Body of pancreas (tissue), 4 donors: ENCODE data around the gene TNS3. TPM values are rescaled to one million over a fixed set of nuclear protein-coding genes. Genes with fewer than 3 reads are reported as not detected.
"Not testable (repeated sequence)": the region's sequence is repeated elsewhere in the genome, so short reads cannot be mapped to it uniquely, and the experiment has no call there.

ENCODE experiments used
- ATAC-seq: fragments of 150-250 bp; one replicate; pipeline ENCODE4 v1.9.1; 2016
- DNase-seq, 4 donors: peaks; one replicate each; pipeline ENCODE4 v3.0.0-alpha.2; 2019
- H3K27ac ChIP-seq, 4 donors: fragments of 200-600 bp; sonication (generic); 1 replicate in 3 of 4; 2 replicates in 1 of 4; pipeline versions ENCODE4 v1.5.1 to v1.6.1; 2016 to 2019; ENCODE audit warnings: mild to moderate bottlenecking in 1 of 4, mixed read lengths in 1 of 4, moderate library complexity in 1 of 4
- H3K27me3 ChIP-seq, 2 donors: fragments of 200-600 bp; sonication (generic); one replicate each; pipeline ENCODE4 v1.6.0; 2016; ENCODE audit warnings: mild to moderate bottlenecking in 1 of 2
- H3K36me3 ChIP-seq, 2 donors: fragments of 200-600 bp; sonication (generic); replicated peaks in 1 of 2; 2 replicates each; pipeline ENCODE4 v1.5.1; 2016; ENCODE audit warnings: low read depth in 2 of 2; ENCODE audit not compliant: insufficient read depth in 1 of 2
- H3K4me1 ChIP-seq: fragments of 200-600 bp; sonication (generic); one replicate; pipeline ENCODE4 v1.6.0; 2016
- H3K4me3 ChIP-seq, 2 donors: fragments of 200-600 bp; sonication (generic); 1 replicate in 1 of 2; 2 replicates in 1 of 2; pipeline ENCODE4 v1.5.1; 2016 to 2019
- H3K9me3 ChIP-seq, 3 donors: fragments of 200-600 bp; sonication (generic); 1 replicate in 2 of 3; 2 replicates in 1 of 3; pipeline ENCODE4 v1.5.1; 2016
- POLR2A ChIP-seq, 3 donors: fragments of 450-650 bp; IDR thresholded peaks; one replicate each; pipeline ENCODE4 v1.6.1; 2016; ENCODE audit warnings: antibody characterized with exemption in 3 of 3, mild to moderate bottlenecking in 2 of 3
- WGBS, 2 donors: methylation state at CpG; one replicate each; pipeline ENCODE4 v1.1.5; 2017; 5-methylcytosine and 5-hydroxymethylcytosine counted together
- intact Hi-C: fragments of 100-400 bp; cut with DNase I; formaldehyde crosslinking; loops from one replicate; pipeline ENCODE4 v1.15.1; 2023
- total RNA-seq, 2 donors: library from RNA; depleted of rRNA; stranded (reverse); fragments of >200 nt; gene quantifications; one replicate each; pipeline ENCODE4 v1.1.0, GENCODE V29; 2016
- TF ChIP-seq, protein P1 (sequence below), 7 experiments: fragments of 450-650 bp in 4 of 7; fragments of 200-600 bp in 3 of 7; sonication (generic) in 3 of 7; IDR thresholded peaks; one replicate each; pipeline ENCODE4 v1.5.1; 2016 to 2019; ENCODE audit warnings: antibody characterized with exemption in 7 of 7

The TNS3 gene
- total RNA-seq, 2 donors from 2014 or later, result 100 to 265 TPM

DNA sequence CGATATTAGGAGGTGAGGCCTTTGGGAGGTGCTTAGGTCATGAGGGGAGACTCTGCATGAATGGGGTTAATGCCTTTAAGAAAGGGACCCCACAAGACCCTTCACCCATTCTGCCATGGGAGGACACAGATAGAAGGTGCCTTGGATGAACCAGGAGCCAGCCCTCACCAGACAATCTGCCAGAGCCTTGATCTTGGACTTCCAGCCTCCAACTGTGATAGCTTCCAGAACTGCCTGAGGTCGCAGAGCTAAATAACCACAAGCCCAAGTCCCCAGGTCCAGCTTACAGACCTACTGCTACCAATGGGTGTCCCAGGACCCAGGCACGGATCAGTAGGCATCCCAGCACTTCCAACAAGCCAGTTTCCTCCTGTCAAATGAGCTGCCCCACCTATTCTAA, 37.5 kb downstream of the TNS3 start:
- DNase-seq (no peak), ATAC-seq (no peak)
- Histone ChIP-seq H3K27ac (no peak overlapping the region), H3K36me3 (no peaks in the 10 kb centered on the region), H3K9me3 (no peaks in the 10 kb centered on the region), H3K4me1 (peaks cover under 1% of the 10 kb centered on the region), H3K4me3 (no peak overlapping the region), H3K27me3 (no peaks in the 10 kb centered on the region)
- TF ChIP-seq, protein P1, sequence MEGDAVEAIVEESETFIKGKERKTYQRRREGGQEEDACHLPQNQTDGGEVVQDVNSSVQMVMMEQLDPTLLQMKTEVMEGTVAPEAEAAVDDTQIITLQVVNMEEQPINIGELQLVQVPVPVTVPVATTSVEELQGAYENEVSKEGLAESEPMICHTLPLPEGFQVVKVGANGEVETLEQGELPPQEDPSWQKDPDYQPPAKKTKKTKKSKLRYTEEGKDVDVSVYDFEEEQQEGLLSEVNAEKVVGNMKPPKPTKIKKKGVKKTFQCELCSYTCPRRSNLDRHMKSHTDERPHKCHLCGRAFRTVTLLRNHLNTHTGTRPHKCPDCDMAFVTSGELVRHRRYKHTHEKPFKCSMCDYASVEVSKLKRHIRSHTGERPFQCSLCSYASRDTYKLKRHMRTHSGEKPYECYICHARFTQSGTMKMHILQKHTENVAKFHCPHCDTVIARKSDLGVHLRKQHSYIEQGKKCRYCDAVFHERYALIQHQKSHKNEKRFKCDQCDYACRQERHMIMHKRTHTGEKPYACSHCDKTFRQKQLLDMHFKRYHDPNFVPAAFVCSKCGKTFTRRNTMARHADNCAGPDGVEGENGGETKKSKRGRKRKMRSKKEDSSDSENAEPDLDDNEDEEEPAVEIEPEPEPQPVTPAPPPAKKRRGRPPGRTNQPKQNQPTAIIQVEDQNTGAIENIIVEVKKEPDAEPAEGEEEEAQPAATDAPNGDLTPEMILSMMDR (IDR thresholded peaks at IDR 0.05), result no peak
- TF ChIP-seq POLR2A (IDR thresholded peaks at IDR 0.05), result no peak
- intact Hi-C loops, result no loop called here
- WGBS, 2 donors, result 86 to 100% methylated on average over 2 to 3 of the region's 3 CpGs

DNA sequence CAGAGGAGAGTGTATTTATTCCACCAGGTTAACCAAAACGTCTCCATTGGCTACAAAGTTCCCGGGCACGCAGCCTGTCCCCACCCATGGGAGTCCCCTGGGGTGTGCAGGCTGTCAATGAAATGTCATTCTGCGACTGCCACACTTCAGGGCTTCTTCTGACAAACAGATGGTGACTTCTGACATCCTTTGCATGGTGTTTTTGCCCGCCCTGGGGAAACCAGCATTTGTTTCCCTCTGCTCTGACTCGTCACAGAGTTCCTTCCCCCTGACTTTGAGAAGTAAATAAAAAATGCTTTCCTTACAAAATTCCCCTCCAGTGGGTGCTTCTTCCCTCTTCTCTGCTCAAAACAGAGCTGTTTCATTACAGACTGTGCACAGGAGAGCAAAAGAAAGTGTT, 38.2 kb downstream of the TNS3 start:
- peaks cover 8% of the 10 kb centered on the region for H3K4me1 ChIP-seq
- TF ChIP-seq, protein P1 (IDR thresholded peaks at IDR 0.05), result no peak
- no peak for TF ChIP-seq POLR2A (IDR thresholded peaks at IDR 0.05)
- H3K27me3 ChIP-seq, result no peaks in the 10 kb centered on the region
- no peak overlapping the region for H3K4me3 ChIP-seq
- H3K36me3 ChIP-seq, result no peaks in the 10 kb centered on the region
- intact Hi-C loops, result no loop called here
- H3K27ac ChIP-seq, result no peak overlapping the region
- ATAC-seq (no peak), DNase-seq (no peak)
- 72 to 78% methylated on average over 6 of the region's 6 CpGs for WGBS, 2 donors
- no peaks in the 10 kb centered on the region for H3K9me3 ChIP-seq

DNA sequence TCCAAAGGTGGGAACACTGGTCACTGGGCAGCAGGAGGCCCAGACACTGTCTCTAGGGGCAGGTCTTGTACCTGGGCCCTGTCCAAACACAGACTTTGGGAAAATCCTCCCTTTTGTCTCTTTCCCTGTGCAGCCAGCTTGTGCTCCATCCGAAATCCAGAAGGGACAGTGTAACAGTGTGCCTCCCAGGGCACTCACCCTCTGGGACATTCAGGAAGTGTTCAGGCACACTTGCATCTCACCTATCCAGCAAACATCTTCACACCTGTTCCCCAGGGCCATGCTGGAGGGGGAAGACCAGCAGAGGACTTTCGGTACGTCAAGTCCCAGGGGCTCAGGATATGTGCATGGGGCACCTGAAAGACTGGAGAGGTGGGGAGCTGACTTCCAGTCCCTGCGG, 38.9 kb downstream of the TNS3 start:
- TF ChIP-seq POLR2A (IDR thresholded peaks at IDR 0.05), result no peak
- TF ChIP-seq, protein P1 (IDR thresholded peaks at IDR 0.05), result no peak
- H3K4me1 ChIP-seq, result peaks cover 15% of the 10 kb centered on the region
- H3K9me3 ChIP-seq, result no peaks in the 10 kb centered on the region
- DNase-seq, result no peak
- H3K4me3 ChIP-seq, result no peak overlapping the region
- intact Hi-C loops, result no loop called here
- no peaks in the 10 kb centered on the region for H3K36me3 ChIP-seq
- no peak overlapping the region for H3K27ac ChIP-seq
- no peaks in the 10 kb centered on the region for H3K27me3 ChIP-seq
- no peak for ATAC-seq
- 98 to 100% methylated on average over 3 to 4 of the region's 4 CpGs for WGBS, 2 donors

- Histone ChIP-seq H3K4me3 (no peak overlapping the region), H3K4me1 (peaks cover 23% of the 10 kb centered on the region), H3K36me3 (no peaks in the 10 kb centered on the region), H3K27me3 (no peaks in the 10 kb centered on the region), H3K27ac (no peak overlapping the region), H3K9me3 (no peaks in the 10 kb centered on the region)
- TF ChIP-seq POLR2A (IDR thresholded peaks at IDR 0.05), result no peak
- TF ChIP-seq, protein P1 (IDR thresholded peaks at IDR 0.05), result no peak
- WGBS, 2 donors, result 89 to 96% methylated on average over 3 of the region's 3 CpGs
- ATAC-seq (no peak), DNase-seq (no peak)
- intact Hi-C loops, result no loop called here
These were observed 39.9 kb downstream of the TNS3 start for GRCh38 chr7:47542051-47542450.

DNA sequence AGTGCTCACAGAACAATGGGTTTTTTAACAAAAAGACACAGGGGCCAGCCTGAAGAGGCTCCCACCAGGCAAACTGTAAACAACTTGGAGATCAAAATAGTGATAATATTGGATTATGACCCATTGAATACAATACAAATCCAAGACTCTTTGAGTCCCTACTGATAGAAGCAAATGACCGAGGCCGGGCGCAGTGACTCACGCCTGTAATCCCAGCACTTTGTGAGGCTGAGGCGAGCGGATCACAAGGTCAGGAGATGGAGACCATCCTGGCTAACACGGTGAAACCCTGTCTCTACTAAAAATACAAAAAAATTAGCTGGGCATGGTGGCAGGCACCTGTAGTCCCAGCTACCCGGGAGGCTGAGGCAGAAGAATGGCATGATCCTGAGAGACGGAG, 40.4 kb downstream of the TNS3 start:
- WGBS, 2 donors, result 95 to 96% methylated on average over 9 of the region's 9 CpGs
- H3K27me3 ChIP-seq, DNase-seq, H3K4me3 ChIP-seq, intact Hi-C loops, ATAC-seq, H3K36me3 ChIP-seq, H3K9me3 ChIP-seq, H3K27ac ChIP-seq: not testable (repeated sequence)
- H3K4me1 ChIP-seq, result peaks cover 23% of the 10 kb centered on the region
